SW 1271 (cell line): ENCODE measurements around the gene FAM171A1.
A peak's percentile ranks its signal among the peaks of the same experiment; 100 is the strongest.
"Not testable (repeated sequence)": the region's sequence is repeated elsewhere in the genome, so short reads cannot be mapped to it uniquely, and the experiment has no call there.

Source experiments
- DNase-seq, 2 experiments: peaks; one replicate each; lab custom pipeline; 2025; lab: John Stamatoyannopoulos, UW

FAM171A1 gene

DNA sequence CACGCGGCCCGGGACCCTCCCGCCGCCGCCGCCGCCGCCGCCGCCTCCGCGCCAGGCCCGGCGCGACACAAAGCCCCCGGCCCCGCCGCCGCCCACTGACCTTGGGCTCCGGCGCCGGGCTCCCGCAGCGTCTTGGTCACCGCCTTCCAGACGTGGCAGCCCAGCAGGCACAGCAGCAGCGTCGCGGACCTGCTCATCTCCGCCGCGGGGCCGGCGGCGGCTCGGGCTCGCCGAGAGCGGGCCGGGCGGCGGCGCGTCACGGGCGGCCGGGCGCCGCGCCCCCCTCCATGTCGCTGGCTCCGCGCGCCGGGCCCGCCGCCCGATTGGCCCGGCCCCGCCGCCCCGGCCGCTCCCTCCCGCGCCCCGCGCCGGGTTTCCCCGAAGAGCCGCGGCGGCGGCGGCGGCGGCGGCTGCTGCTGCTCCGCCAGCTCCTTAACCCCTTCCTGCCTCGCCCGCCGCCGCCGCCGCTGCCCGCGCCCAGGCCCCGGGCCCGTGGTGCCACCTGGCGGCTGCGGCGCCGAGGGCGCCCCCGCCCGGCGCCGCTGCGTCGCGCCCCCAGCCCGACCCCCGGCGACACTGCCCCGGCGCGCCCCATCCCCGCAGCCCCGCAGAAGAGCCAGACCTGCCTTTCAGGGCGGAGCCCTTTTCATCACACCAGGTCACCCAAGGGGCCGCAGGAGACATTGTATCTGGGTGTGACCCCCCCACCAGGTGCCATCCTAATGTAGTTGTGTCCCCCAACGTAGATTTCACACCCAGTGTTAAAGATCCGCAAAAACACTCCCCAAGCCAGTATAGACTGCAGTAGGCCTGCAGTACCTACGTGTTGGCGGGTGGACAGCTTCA is at the start of gene FAM171A1:
Gene FAM171A1 (minus strand): TSS at position 434 of the 846 bp plus-strand sequence. CDS start 237 bp downstream, at position 197.
- peak in 1 of 2 experiments; percentile 13 for DNase-seq

- DNase-seq, result no peak
Observed at GRCh38 chr10:15420858-15421257, 49.8 kb upstream of the FAM171A1 start.

DNA sequence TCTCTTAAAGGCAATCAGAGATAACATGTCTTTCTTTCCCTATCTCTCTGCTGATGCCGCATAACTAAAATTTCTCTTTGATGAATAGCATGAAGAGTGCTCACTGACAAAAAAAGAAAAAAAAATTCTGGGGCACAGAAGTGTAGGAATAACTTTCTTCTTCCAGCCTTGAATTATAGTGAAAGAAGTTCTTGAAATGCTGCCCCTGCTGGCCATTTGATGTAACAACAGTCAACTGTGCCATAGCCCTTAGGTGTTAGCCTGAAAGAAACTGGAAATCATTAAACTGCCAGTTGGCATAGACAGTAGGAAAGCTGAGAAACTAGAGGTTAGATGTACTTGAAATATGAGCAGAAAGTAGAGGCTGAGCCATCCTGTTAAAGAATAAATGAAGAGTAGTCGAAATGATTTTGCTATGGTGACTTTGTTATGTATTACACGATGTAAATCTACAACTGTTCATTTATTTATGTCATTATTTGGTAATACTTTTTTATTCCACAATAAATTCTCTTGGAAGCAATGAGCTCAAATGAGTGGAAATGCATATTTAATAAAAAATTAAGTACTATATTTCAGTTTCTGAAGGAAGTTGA is 48.3 kb upstream of the FAM171A1 start:
- DNase-seq, result peak in 1 of 2 experiments; percentile 46

- no peak for DNase-seq
Observed at GRCh38 chr10:15416034-15416433, 44.9 kb upstream of the FAM171A1 start.

DNA sequence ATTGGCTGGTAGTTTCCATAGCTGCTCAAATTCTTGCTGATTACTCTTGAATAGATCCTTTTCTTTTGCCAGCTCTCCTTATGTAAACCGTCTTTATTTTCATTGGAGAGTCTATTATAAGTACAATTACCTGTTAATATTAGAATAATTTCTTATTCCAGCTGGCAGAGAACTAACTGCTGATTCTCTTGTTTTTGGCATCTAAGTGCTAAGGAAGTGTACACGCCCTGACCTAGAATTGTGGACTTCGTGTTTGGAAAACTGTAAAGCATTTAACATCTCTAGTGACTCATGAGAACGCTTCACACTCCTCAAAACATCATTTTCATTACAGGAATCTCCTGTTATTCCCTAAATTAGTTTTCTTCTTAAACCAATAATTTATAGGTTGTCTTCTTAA is 39.9 kb upstream of the FAM171A1 start:
- no peak for DNase-seq

- not testable (repeated sequence) for DNase-seq
Observed at GRCh38 chr10:15409350-15409749, 38.3 kb upstream of the FAM171A1 start.

- no peak for DNase-seq
Observed at GRCh38 chr10:15408557-15408956, 37.5 kb upstream of the FAM171A1 start.

DNA sequence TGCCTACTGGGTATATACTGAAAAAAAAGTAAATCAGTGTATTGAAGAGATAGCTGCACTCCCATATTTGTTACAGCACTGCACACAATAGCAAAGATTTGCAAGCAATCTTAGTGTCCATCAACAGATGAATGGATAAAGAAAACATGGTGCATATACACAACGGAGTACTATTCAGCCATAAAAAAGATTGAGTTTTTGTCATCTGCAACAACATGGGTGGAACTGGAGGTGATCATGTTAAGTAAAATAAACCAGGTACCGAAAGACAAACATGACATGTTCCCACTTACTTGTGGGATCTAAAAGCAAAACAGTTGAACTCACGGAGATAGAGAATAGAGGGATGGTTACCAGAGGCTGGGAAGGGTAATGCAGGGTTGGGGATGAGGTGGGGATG is 34.2 kb upstream of the FAM171A1 start:
- DNase-seq, result no peak

DNA sequence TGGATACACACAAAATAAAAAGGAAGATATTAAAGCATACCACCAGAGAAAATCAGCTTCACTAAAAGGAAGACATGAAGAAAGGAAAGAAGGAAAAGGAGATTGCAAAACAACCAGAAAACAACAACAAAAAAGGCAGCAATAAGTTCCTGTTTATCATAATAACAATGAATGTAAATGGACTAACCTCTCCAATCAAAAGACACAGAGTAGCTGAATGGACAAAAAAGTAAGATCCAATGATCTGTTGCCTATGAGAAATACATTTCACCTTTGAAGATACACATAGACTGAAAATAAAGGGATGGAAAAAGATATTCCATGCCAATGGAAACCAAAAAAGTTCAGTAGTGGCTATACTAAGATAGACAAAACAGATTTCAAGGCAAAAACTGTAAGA is 30.3 kb upstream of the FAM171A1 start:
- no peak for DNase-seq

DNA sequence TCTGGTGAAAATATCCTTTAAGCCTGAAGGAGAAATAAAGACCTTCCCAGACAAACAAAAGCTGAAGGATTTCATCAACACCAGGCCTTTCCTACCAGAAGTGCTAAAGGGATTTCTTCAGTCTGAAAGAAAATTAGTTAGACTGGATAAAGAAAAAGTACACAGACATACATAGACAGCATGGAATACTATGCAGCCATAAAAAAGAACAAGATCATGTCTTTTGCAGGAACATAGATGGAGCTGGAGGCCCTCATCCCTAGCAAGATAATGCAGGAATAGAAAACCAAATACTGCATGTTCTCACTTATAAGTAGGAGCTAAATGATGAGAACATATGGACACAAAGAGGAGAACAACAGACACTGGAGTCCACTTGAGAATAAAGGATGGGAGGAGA is 29.4 kb upstream of the FAM171A1 start:
- not testable (repeated sequence) for DNase-seq

- DNase-seq, result no peak
Observed at GRCh38 chr10:15399060-15399661, 28.1 kb upstream of the FAM171A1 start.

- no peak for DNase-seq
Observed at GRCh38 chr10:15395935-15396334, 24.8 kb upstream of the FAM171A1 start.

DNA sequence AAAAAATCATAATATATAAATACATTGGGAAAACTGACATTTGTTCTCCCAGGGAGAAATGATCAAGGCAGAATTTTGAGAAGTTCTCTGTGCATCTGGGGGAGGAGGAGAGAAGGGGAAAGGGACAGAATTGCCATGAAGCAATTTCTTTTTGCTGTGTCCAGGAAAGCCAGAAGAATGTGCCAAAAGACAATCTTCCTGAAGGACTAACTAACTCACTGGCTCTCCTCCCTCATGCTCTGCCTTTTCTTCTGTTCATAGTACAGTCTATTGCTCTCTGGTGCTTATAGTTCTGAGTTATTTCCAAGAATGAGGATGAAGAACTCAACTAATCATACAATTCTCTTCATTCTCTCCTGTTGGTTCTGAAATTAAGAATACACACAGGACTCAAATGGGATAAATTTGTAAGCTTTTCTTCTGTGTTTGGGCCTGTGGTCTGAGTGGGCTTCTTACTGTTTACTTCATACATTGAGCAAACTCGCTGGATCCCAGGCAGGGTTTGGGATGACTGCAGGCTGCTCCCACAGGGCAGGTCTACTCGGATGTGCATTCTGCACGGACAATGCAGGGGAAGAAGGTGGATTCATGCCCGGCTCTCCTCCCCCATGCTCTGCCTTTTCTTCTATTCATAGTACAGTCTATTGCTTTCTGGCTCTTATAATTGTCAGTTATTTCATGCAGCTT is 22.2 kb upstream of the FAM171A1 start:
- DNase-seq, result no peak

DNA sequence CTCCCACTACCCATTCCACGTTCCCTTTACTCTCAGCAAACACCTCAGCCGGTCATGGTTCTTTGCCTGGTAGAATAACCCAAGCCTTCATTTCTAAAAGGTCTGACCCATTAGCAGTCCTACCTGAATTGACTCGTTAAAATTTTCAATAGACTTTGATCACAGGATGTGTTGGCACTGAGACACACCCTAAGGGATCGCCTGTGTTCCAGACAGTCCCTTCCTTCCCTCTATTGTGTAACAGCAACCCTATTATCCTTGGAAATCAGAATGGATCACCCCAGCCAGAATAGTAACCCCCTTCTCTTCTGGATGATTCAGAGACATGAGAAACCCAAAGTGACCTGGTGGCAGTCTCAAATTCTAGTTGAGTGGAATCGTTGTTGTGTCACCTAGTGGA is 20.4 kb upstream of the FAM171A1 start:
- no peak for DNase-seq

DNA sequence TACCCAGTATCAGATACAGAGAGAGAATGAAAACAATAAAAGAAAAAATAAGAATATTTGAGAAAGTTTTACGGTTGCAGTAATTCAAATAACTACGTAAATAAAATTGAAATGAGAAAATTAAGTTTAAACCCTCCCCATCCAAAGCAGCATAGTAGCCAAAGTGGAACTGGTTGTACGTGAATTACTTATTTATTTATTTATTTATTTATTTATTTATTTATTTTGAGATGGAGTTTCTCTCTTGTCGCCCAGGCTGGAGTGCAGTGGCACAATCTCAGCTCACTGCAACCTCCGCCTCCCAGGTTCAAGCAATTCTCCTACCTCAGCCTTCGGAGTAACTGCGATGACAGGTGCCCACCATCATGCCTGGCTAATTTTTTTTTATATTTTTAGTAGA is 17.1 kb upstream of the FAM171A1 start:
- not testable (repeated sequence) for DNase-seq

DNA sequence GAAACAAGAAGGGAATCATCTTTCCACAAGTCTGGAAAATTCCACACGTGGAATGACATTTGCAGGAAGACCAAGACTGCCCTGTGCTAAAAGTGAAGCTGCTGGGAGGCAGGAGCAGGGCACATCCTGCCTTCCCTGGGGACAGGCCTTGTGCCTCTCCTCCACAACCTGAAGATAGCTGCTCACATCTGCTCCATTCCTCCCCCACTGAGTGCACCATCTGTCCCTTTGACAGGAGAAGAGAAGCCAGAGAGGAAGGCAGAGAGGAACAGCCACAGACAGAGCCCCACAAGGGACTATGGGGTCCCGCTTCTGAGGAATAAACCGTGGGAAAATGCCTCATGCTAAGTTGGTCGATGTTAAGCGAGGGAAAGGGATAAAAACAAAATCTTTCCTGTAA is 15.9 kb upstream of the FAM171A1 start:
- no peak for DNase-seq

DNA sequence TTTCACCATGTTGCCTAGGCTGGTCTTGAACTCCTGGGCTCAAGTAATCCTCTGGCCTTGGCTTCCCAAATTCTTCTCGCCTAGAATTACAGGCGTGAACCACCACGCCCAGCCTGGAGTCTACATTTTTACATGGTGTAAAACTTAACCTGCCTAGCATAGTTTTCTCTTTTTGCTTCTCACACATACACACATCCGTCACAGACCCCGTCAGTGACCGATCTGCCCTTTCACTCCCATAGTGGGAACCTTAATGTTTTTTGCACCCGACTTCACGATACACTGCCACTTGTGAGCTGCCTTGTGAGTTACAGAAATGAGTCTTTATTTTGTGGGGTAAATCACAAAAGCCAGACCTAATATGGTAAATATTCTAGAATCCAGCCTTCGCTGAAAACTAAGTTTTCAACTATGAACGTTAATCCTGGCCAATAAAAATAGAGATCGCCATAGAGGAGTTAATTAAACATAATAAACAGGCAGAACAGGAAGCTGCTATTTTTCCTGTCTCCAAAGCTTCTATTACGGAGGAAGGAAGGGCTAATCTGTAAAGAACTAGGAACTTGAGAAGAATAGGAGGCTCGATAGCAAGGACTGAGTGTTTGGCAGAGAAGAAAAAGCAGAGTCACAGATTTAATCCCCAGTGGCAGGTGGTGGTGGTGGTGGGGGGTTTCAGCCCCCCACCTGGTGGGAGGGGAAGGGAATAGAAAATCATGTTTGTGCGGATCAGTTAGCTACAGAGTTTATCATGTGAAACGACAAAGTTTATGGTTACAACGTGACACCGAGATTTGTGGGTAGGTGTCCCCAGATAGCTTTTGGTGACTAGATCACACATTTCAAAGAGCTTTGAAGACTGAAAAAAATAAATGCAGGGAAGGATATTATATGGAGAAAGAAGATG is 14.7 kb upstream of the FAM171A1 start:
- no peak for DNase-seq

DNA sequence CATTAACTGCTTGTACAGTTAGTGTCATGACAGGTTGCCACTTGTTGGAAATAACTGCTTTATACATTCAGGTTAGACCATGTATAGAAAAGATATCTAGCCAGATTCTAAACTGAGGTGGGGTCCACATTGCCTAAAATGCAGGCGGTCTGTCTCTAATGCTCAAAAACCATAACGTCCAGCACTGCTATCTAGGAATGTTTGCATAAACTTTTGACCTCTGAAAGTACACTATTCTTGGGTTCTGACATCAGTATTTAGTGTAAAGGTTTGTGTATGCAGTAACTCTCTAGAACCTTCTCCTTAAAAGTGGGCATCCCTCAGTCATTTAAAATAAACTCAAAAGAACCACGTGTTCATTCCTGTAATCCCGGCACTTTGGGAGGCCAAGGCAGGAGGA is 10.3 kb upstream of the FAM171A1 start:
- DNase-seq, result no peak

DNA sequence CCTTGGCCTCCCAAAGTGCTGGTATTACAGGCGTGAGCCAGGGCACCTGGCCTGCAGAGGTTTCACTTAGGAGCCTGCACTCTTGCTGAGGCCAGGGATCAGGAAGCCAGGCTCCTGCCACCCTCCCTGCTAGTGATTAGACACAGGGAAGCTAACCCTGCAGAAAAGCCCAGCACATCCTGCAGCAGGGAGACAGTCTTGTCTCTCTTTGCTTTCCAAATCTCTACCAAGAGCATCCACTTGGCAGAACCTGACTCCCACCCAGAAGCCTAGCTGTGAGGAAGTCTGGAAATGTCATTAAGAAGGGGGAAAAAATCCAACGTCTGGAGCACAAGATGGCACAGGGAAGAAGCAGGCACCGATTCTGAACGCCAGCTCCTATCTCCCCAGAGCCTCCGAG is 8.0 kb upstream of the FAM171A1 start:
- DNase-seq, result no peak

- no peak for DNase-seq
Observed at GRCh38 chr10:15378569-15378968, 7.5 kb upstream of the FAM171A1 start.

DNA sequence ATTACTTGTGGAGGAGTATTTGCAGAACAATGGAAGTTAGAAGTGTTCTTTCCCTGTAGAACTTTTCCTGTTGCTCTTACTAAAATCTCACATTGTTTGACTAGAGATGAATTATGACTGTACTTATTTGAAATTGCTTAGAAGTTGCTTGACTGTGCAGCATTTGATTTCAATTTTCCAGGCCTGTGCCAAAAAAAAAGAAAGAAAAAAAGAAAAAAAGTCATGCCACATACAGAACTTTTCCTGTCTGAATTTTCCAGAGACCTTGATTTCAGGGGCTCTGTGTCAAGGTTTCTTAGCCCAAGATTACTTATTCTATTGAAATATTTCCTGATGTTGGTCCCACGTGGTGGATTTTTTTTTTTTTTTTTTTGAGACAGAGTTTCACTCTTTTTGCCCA is 3.5 kb upstream of the FAM171A1 start:
- DNase-seq, result no peak

DNA sequence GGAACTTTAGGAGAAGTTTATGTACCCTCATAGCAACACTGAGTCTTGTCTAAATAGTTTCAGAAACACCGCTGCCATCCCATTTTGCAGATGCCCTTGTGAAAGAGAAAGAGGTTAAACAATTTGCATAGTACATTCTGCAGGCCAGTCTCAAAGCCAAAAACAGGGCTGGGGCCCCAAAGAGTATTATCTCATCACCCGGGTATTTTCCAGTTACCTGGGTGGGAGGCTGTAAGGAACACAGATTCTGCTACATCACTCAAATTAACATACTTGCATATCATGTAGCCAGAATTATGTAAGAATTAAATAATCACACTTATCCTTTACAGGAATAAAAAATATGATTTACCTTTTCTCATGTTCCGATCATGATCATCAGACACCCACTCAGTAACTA is 3.1 kb upstream of the FAM171A1 start:
- no peak for DNase-seq
